A549 (cell line): Measurements from ENCODE around the gene XPO6. TPM values are rescaled to one million over a fixed set of nuclear protein-coding genes. Genes with fewer than 3 reads are reported as not detected.

Experiments used
- ATAC-seq, 2 experiments: fragments of 200-7000 bp in 1 of 2; fragments of >200 bp in 1 of 2; cut with Nextera tagmentation in 1 of 2; cut with Tn5 transposase in 1 of 2; 3 replicates each; pipeline versions ENCODE4 v1.8.0 to v1.9.1; 2018 to 2020; ENCODE audit warnings: mild to moderate bottlenecking in 1 of 2, moderate library complexity in 1 of 2
- CTCF ChIA-PET: fragments of 300-600 bp; sonication (Branson Sonifier 250); formaldehyde crosslinking; extraction: SDS; loops from one replicate; lab custom pipeline; 2021; ENCODE audit warnings: antibody characterized with exemption, inconsistent platforms; lab: Yijun Ruan, JAX
- POLR2A ChIA-PET: fragments of 350-600 bp; formaldehyde crosslinking; extraction: SDS; loops from one replicate; lab custom pipeline; 2021; ENCODE audit warnings: antibody characterized with exemption, inconsistent platforms; lab: Yijun Ruan, JAX
- DNase-seq, 2 experiments: peaks; one replicate each; pipeline versions ENCODE4 v3.0.0 to v3.0.0-alpha.2; 2011 to 2016; ENCODE audit warnings: low read depth in 1 of 2, low spot score in 1 of 2
- FAIRE-seq: peaks from 2 replicates; lab custom pipeline; 2011; peaks lifted over from hg19 to GRCh38; lab: Jason Lieb, UNC
- H3K27ac ChIP-seq, 2 experiments: fragments of >200 bp; sonication (Bioruptor Twin); formaldehyde crosslinking; 3 replicates each; pipeline ENCODE4 v1.5.1; 2016 to 2017
- H3K4me1 ChIP-seq: fragments of >200 bp; sonication (Bioruptor Twin); formaldehyde crosslinking; 3 replicates; pipeline ENCODE4 v1.6.1; 2016
- H3K4me2 ChIP-seq: fragments of >200 bp; sonication (Bioruptor Twin); formaldehyde crosslinking; 3 replicates; pipeline ENCODE4 v1.6.1; 2016
- H3K4me3 ChIP-seq: fragments of >200 bp; sonication (Bioruptor Twin); formaldehyde crosslinking; 3 replicates; pipeline ENCODE4 v1.5.1; 2016
- H3K9me3 ChIP-seq: fragments of >200 bp; sonication (Bioruptor Twin); formaldehyde crosslinking; 3 replicates; pipeline ENCODE4 v1.6.1; 2016
- BCL3 ChIP-seq: fragments of >200 bp; sonication (Bioruptor Twin); formaldehyde crosslinking; IDR thresholded peaks from 3 replicates; pipeline ENCODE4 v1.6.1; 2016
- BHLHE40 ChIP-seq: IDR thresholded peaks from 2 replicates; pipeline ENCODE4 v1.6.1; 2012; ENCODE audit warnings: low read depth, low read length, inconsistent platforms
- CBX2 ChIP-seq: fragments of 200-600 bp; sonication (generic); IDR thresholded peaks from 2 replicates; pipeline ENCODE4 v1.6.1; 2016; ENCODE audit warnings: low read depth, mild to moderate bottlenecking, borderline replicate concordance
- CHD2 ChIP-seq: fragments of 150-350 bp; IDR thresholded peaks from 2 replicates; pipeline ENCODE4 v1.6.1; 2014; ENCODE audit warnings: low read length; ENCODE audit not compliant: partially characterized antibody
- ESRRA ChIP-seq: fragments of 150-350 bp; IDR thresholded peaks from 2 replicates; pipeline ENCODE4 v1.6.1; 2014; ENCODE audit warnings: mild to moderate bottlenecking, low read length, borderline replicate concordance
- FOSL2 ChIP-seq, 2 experiments: fragments of 450-650 bp in 1 of 2; fragments of >200 bp in 1 of 2; sonication (Bioruptor Twin) in 1 of 2; formaldehyde crosslinking; IDR thresholded peaks; 2 replicates each; pipeline versions ENCODE4 v1.5.0 to v1.6.1; 2016 to 2020; ENCODE audit warnings: mild to moderate bottlenecking in 1 of 2, moderate library complexity in 1 of 2
- JUN ChIP-seq, 2 experiments: fragments of >200 bp; sonication (Bioruptor Twin); formaldehyde crosslinking; IDR thresholded peaks; 2 replicates in 1 of 2; 3 replicates in 1 of 2; pipeline ENCODE4 v1.6.1; 2016 to 2017
- JUNB ChIP-seq: fragments of >200 bp; sonication (Bioruptor Twin); formaldehyde crosslinking; IDR thresholded peaks from 2 replicates; pipeline ENCODE4 v1.6.1; 2016
- MAFK ChIP-seq: fragments of 450-650 bp; IDR thresholded peaks from 2 replicates; pipeline ENCODE4 v1.6.1; 2014; ENCODE audit not compliant: partially characterized antibody
- MAX ChIP-seq: IDR thresholded peaks from 2 replicates; pipeline ENCODE4 v1.6.1; 2012
- RCOR1 ChIP-seq: fragments of 150-350 bp; IDR thresholded peaks from 2 replicates; pipeline ENCODE4 v1.6.1; 2014; ENCODE audit warnings: antibody characterized with exemption, low read length, low read depth
- REST ChIP-seq: fragments of 200-600 bp; sonication (generic); IDR thresholded peaks from 2 replicates; pipeline ENCODE4 v1.6.1; 2016; ENCODE audit warnings: antibody characterized with exemption, mild to moderate bottlenecking, moderate library complexity
- ZFP36 ChIP-seq: fragments of 450-650 bp; IDR thresholded peaks from 2 replicates; pipeline ENCODE4 v1.6.1; 2014; ENCODE audit warnings: borderline replicate concordance; ENCODE audit not compliant: partially characterized antibody
- ZNF302 ChIP-seq: fragments of 250-450 bp; sonication (Bioruptor Pico); IDR thresholded peaks from 2 replicates; pipeline ENCODE4 v1.9.0; 2021; ENCODE audit warnings: inconsistent platforms, mild to moderate bottlenecking, moderate library complexity
- ZSCAN20 ChIP-seq: fragments of 250-450 bp; sonication (Bioruptor Pico); IDR thresholded peaks from 2 replicates; pipeline ENCODE4 v1.8.0; 2022; ENCODE audit warnings: mild to moderate bottlenecking, moderate library complexity
- WGBS: methylation state at CpG from one replicate; pipeline ENCODE4 v1.1.6; 2017; ENCODE audit errors: missing lambda C conversion rate; 5-methylcytosine and 5-hydroxymethylcytosine counted together
- polyA plus RNA-seq, 4 experiments: library from polyadenylated mRNA; depleted of rRNA in 3 of 4; stranded (reverse); fragments of >200 nt; fragmentation: RNase III in 1 of 4; extraction: RNeasy Plus Mini Kit Qiagen cat#74134 plus additional on column Dnase treatment in 1 of 4; gene quantifications; 2 replicates in 3 of 4; 3 replicates in 1 of 4; pipeline ENCODE4 v1.2.3, GENCODE V29; 2011 to 2017

XPO6 gene
- polyA plus RNA-seq, 2 of the 4 experiments (the other 2 are of a cell fraction) = 63.0 to 108 TPM

- CTCF ChIA-PET = no interaction called here
- H3K27ac ChIP-seq = no peak overlapping the region
- no peak overlapping the region for H3K4me2 ChIP-seq
- WGBS = 95% methylated on average over 6 of the region's 6 CpGs
- no peak for DNase-seq
- no peak for ATAC-seq
- POLR2A ChIA-PET = no interaction called here
- TF ChIP-seq JUN (IDR thresholded peaks at IDR 0.05) = no peak
- no peak for TF ChIP-seq FOSL2 (IDR thresholded peaks at IDR 0.05)
- TF ChIP-seq FOSL2 (CRISPR knock-in tag; IDR thresholded peaks at IDR 0.05) = no peak
- TF ChIP-seq ZNF302 (CRISPR knock-in tag) = no peak
- no peak for TF ChIP-seq ESRRA
- no peak for TF ChIP-seq MAFK
- no peak for TF ChIP-seq JUNB
- TF ChIP-seq RCOR1 = no peak
- TF ChIP-seq ZSCAN20 = no peak
- TF ChIP-seq REST = no peak
- TF ChIP-seq BCL3 = no peak
- TF ChIP-seq CBX2 = no peak
- TF ChIP-seq CHD2 = no peak
- H3K4me3 ChIP-seq = no peak overlapping the region
- peaks cover 10% of the 10 kb centered on the region for H3K4me1 ChIP-seq
- no peak for FAIRE-seq
- H3K9me3 ChIP-seq = no peaks in the 10 kb centered on the region
These were observed 7.1 kb downstream of the XPO6 start for GRCh38 chr16:28204622-28205021.

GRCh38 chr16:28204204-28204603, 7.6 kb downstream of the XPO6 start:
- ChIA-PET CTCF (interaction anchor here (1.0 kb wide), 1 partner anchor 12 kb away, joined by 3 read pairs; no protein-coding TSS in a partner anchor), POLR2A (no interaction called here)
- Histone ChIP-seq H3K4me2 (no peak overlapping the region), H3K9me3 (no peaks in the 10 kb centered on the region), H3K4me1 (peaks cover 9% of the 10 kb centered on the region; the same call in 1 of the 3 replicates), H3K4me3 (no peak overlapping the region), H3K27ac (no peak overlapping the region)
- FAIRE-seq (no peak), DNase-seq (no peak), ATAC-seq (no peak)
- WGBS = 92% methylated on average over 4 of the region's 4 CpGs
- TF ChIP-seq MAFK (no peak), ZFP36 (no peak), REST (no peak), MAX (no peak), ZSCAN20 (no peak), BHLHE40 (no peak)
